GM21447 (cell line): Measurements from ENCODE around the gene CEMIP2.
A peak's percentile ranks its signal among the peaks of the same experiment; 100 is the strongest.
"Not testable (repeated sequence)": the region's sequence is repeated elsewhere in the genome, so short reads cannot be mapped to it uniquely, and the experiment has no call there.

ENCODE experiments used
- ATAC-seq: cut with Tn5 transposase; IDR thresholded peaks from one replicate; pipeline ENCODE4 v1.9.1; 2021; ENCODE audit not compliant: unreplicated experiment

The CEMIP2 gene

GRCh38 chr9:71681104-71681707, 87.1 kb downstream of the CEMIP2 start:
- peak; percentile 41 for ATAC-seq

DNA sequence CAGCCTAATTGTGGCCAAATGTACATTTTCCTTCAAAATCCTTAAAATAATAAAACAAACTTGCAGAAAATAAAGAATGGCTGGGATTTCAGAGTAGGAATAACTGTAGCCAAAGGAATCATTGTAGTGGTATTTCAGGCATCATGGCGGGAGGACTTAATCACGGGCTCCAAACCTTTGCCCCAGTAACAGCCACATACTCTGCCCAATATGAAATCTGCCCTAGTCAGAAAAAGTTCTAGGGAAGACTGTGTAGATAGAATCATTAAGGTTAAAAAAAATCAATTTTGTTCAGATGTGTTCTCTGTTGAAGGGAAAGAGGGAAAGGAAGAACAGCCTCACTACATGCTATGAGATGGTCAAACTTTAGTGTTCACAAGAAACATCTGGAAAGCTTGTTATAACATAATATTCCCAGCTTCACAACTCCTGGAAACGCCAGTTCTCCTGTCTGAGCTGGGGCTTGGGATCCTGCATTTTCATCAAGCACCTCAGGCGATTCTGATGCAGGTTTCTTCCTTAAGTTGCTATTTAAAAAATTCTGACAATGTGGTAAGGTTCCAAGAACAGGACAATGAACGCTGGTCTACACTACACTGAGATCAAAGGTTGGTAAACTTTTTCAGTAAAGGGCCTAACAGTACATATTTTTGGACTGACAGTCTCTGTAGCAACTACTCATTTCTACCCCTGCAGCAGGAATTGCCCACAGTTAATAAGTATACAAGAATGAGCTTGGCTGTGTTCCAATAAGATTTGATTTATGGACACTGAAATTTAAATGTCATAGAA, 87.9 kb downstream of the CEMIP2 start:
- ATAC-seq: no peak

GRCh38 chr9:71678999-71679398, 89.3 kb downstream of the CEMIP2 start:
- no peak for ATAC-seq

GRCh38 chr9:71677209-71677608, 91.1 kb downstream of the CEMIP2 start:
- ATAC-seq: no peak

GRCh38 chr9:71676460-71676859, 91.9 kb downstream of the CEMIP2 start:
- no peak for ATAC-seq

- ATAC-seq: no peak
Observed at GRCh38 chr9:71675857-71676165, 92.5 kb downstream of the CEMIP2 start.

GRCh38 chr9:71675105-71675856, 93.0 kb downstream of the CEMIP2 start:
- ATAC-seq: no peak

DNA sequence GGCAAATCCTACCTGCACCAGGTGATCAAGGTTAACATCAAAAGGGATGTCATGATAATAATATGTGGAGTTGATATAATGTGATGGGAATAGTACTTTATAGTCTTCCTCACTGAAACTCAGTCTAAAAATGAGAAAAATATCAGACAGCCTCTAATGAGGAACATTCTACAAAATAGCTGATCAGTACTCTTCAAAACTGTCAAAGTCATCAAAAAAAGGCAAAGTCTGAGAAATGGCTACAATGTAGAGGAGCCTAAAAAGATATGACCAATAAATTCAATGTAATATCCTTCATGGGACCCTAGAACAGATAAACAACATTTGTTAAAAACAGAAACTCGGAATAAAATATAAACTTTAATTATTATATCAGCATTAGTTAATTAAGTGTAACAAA, 95.7 kb downstream of the CEMIP2 start:
- no peak for ATAC-seq

- ATAC-seq: no peak
Observed at GRCh38 chr9:71671289-71671688, 97.0 kb downstream of the CEMIP2 start.

DNA sequence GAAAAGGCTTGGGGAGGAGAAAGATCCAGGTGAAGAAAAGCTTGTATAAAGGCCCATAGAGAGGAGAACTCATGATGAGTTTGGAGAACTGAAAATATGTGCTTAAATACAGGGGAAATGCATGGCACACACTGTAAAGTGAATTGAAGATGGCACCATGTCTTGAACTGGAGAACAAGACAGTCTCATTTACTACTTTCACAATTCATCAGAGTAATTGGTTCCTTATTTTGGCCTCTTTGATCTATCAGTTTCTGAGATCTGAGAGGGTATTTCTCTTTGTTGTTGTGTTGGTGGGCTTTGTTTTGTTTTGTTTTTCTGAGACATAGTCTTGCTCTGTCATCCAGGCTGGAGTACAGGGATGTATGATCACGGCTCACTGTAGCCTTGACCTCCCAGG, 98.2 kb downstream of the CEMIP2 start:
- no peak for ATAC-seq

DNA sequence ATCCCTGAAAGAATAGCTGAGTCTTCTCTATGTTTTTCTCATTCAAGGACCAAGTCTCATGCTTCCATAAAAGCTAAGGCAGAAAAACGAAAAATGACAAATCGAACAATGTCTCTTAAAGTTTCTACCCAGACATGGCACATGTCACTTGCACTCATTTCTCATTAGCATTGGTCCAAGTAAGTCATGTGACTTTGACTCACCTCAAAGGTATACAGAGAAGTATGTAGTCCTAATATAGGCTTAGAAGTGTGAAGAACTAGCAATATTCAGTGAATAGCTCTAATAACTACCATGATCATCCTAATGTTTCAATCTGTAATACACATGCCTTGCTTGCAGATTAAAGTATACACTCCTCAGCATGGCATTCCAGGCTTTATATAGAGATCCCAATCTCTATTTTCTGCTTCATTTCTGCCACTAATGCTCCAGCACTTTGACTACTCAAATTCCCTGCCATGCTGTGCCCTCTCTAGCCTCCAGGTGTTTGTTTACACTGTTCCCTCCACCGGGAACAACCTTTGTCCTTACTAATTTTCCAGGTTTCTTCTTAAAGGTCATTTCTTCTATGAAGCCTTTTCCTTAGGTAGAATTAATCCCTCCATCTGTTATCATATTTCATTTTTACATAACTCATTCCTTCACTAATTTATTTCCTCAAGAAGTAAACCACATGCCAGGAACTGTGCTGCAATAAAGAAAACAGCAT, 98.9 kb downstream of the CEMIP2 start:
- ATAC-seq: no peak

DNA sequence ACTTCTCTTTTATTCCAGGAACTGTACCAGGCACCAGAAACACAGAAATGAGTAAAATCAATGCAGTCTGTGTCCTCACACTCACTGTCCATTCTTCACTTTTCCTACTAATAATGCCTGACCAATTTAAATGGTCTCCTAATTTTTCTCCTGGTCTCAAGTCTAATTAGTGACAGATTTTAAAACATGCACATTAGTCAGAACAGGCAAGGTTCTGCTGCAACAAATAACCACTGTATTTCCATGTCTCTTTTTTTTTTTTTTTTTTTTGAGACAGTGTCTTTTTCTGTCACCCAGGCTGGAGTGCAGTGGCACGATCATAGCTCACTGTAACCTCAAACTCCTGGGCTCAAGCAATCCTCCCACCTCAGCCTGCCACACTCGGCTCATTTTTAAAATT, 99.6 kb downstream of the CEMIP2 start:
- no peak for ATAC-seq

GRCh38 chr9:71665247-71665646, 103.1 kb downstream of the CEMIP2 start:
- ATAC-seq: no peak

GRCh38 chr9:71664566-71664965, 103.7 kb downstream of the CEMIP2 start:
- no peak for ATAC-seq

- no peak for ATAC-seq
Observed at GRCh38 chr9:71663931-71664459, 104.3 kb downstream of the CEMIP2 start.

DNA sequence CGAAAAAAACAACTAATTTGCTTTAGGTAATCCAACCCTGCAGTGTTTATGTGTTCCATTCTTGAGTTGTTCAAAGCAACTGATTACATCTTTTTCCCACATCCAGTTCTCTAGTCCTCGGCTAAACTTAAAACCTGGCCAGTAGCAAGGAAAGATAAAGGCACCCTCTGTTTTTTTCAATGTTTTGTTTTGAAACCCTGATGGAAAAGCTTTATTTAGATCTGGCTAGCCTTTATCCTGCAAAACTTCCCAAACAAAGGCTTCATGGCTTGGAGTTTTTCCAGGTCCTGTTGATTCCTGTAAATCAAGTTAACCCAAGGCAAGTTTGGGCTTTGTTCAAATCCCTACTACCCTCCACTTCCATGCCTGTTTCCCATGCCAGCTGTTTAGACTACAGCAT, 105.1 kb downstream of the CEMIP2 start:
- no peak for ATAC-seq

GRCh38 chr9:71662082-71662481, 106.2 kb downstream of the CEMIP2 start:
- ATAC-seq: no peak

GRCh38 chr9:71657276-71657675, 111.0 kb downstream of the CEMIP2 start:
- ATAC-seq: not testable (repeated sequence)

DNA sequence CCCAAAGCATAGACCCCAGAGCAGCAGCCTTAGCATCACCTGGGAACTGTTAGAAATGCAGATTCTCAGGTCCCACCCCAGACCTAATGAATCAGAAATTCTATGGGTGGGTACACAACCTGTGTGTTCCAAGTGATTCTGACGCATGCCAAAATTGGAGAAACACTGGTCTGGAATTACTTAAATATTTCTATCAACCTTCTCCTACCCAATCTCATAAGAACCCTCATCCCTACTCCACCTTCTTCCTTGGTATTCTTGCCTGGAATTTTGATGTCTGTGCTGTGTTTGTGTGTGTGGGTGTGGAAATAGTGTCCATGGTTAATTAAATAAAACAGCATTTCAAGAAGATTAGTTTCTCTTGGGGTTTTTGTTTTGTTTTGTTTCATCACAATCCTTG, 111.8 kb downstream of the CEMIP2 start:
- no peak for ATAC-seq

DNA sequence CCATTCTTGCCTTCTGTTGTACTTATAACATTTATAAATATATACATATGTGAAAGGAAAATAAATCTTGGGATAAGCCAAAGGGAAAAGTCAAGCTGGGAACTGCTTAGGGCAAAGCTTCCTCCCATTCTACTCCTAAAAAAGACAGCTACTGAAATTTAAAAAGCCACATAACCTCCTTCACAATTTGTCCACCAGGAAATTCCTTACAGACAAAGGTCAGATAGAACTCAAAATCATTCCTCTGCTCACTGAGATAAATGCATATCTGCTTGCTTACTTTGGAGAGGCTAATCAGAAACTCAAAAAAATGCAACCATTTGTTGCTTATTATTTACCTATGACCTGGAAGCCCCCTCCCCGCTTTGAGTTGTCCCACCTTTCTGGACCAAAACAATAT, 112.5 kb downstream of the CEMIP2 start:
- ATAC-seq: no peak

GRCh38 chr9:71655141-71655540, 113.2 kb downstream of the CEMIP2 start:
- no peak for ATAC-seq
